ENCODE measurements around the gene EPGN.

DNA sequence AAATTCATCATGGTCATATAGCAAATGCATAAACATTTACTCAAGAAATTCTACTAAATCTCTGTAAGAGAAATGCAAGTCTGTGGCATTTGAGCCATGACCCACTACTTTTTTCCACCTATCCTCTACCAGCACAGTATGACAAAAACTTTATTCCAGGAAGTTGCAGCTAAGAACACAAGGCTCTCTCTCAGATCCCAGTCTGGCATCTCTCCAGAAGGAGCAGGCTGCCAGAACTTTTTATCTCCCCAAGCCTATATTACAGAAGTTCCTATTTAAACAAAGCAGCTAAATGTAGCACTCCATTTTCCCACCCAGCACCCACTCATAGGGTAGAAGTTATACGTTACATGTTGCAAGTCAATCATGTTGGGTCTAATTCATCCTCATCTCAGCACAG is 49.3 kb upstream of the EPGN start:
- TF ChIP-seq, protein P1, sequence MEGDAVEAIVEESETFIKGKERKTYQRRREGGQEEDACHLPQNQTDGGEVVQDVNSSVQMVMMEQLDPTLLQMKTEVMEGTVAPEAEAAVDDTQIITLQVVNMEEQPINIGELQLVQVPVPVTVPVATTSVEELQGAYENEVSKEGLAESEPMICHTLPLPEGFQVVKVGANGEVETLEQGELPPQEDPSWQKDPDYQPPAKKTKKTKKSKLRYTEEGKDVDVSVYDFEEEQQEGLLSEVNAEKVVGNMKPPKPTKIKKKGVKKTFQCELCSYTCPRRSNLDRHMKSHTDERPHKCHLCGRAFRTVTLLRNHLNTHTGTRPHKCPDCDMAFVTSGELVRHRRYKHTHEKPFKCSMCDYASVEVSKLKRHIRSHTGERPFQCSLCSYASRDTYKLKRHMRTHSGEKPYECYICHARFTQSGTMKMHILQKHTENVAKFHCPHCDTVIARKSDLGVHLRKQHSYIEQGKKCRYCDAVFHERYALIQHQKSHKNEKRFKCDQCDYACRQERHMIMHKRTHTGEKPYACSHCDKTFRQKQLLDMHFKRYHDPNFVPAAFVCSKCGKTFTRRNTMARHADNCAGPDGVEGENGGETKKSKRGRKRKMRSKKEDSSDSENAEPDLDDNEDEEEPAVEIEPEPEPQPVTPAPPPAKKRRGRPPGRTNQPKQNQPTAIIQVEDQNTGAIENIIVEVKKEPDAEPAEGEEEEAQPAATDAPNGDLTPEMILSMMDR (IDR thresholded peaks at IDR 0.05 in 8 of 11, conservative IDR thresholded peaks at IDR 0.05 in 3 of 11): no peak
- no peak for TF ChIP-seq POLR2A (IDR thresholded peaks at IDR 0.05)
